ENCODE measurements around the gene CT83. TPM values are rescaled to one million over a fixed set of nuclear protein-coding genes. Genes with fewer than 3 reads are reported as not detected.

Gene CT83
- total and polyA plus RNA-seq, 2 of the 4 experiments (the other 2 are of a cell fraction), result not detected

DNA sequence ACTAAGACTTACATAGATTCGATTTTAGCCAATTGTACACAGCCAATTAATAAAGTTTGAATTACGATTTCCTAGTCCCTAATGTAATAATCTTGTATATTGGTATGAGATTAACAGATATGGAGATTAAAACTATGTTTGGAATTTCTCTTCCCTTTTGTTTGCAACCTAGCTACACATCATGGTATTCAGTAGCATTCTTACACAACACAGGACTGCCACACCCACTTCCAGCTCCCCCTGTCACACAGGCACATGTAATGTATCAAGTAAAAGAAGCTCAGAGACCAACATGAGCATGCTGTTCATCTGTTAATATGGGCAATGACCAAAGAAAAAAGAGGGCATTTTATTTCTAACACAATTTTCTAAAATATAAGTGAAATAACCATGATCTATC is 13.6 kb downstream of the CT83 start:
- ChIA-PET POLR2A (ENCODE audit: unreplicated experiment) (no interaction called here), CTCF (no interaction called here)
- Histone ChIP-seq H3K36me3 (ENCODE audit: control insufficient read depth, insufficient read depth, low read length) (no peaks in the 10 kb centered on the region), H3K4me3 (ENCODE audit: insufficient read depth, low read depth, low read length) (no peak overlapping the region), H3K56ac (ENCODE audit: extremely low read depth, insufficient read depth, low read length) (no peak overlapping the region), H4K5ac (ENCODE audit: low read depth, low read length) (no peak overlapping the region), H4K8ac (ENCODE audit: low read depth in 2 of 2, low read length in 2 of 2) (no peak overlapping the region), H2AK9ac (replicated peaks; ENCODE audit: low read depth, low read length, poor library complexity) (no peak overlapping the region), H3K4ac (ENCODE audit: low read depth, low read length) (no peak overlapping the region), H3K27me3 (ENCODE audit: control insufficient read depth, insufficient read depth, low read length) (no peaks in the 10 kb centered on the region), H2AK5ac (ENCODE audit: low read depth, low read length) (no peak overlapping the region), H3K14ac (replicated peaks; ENCODE audit: low read depth, low read length) (no peak overlapping the region), H3K79me1 (ENCODE audit: low read depth in 1 of 2, low read length in 2 of 2) (no peaks in the 10 kb centered on the region), H2BK15ac (ENCODE audit: low read depth, low read length) (no peak overlapping the region), H2AFZ (replicated peaks; ENCODE audit: low read length, poor library complexity) (no peak overlapping the region), H3K9ac (ENCODE audit: low read depth, low read length) (no peak overlapping the region), H3K9me1 (ENCODE audit: insufficient read depth, low read length) (no peaks in the 10 kb centered on the region), H2BK20ac (ENCODE audit: low read depth, low read length) (no peak overlapping the region), H4K20me1 (ENCODE audit: insufficient read depth, low read length) (no peaks in the 10 kb centered on the region), H2BK5ac (ENCODE audit: low read depth, low read length, poor library complexity, severe bottlenecking) (no peak overlapping the region), H3K23ac (ENCODE audit: low read depth, low read length) (no peak overlapping the region), H2BK120ac (ENCODE audit: low read depth, low read length) (no peak overlapping the region), H3K9me3 (ENCODE audit: control insufficient read depth, insufficient read depth, low read length) (no peaks in the 10 kb centered on the region), H3K4me1 (ENCODE audit: control insufficient read depth, insufficient read depth, low read length) (no peaks in the 10 kb centered on the region), H4K91ac (ENCODE audit: insufficient read depth, low read depth, low read length) (no peak overlapping the region), H3K18ac (ENCODE audit: low read depth, low read length) (no peak overlapping the region), H3K27ac (ENCODE audit: insufficient read depth, low read length) (no peak overlapping the region), H3K4me2 (ENCODE audit: low read depth, low read length) (no peak overlapping the region)
- ATAC-seq (ENCODE audit: low read depth) (no peak), DNase-seq (no peak)
- intact Hi-C loops (cut with micrococcal nuclease), result no loop called here
- TF ChIP-seq SMC3 (IDR thresholded peaks at IDR 0.05; ENCODE audit: low read depth, low read length) (no peak), RCOR1 (IDR thresholded peaks at IDR 0.05; ENCODE audit: insufficient replicate concordance, low read length) (no peak), RFX5 (IDR thresholded peaks at IDR 0.05; ENCODE audit: low read depth, low read length) (no peak), BHLHE40 (IDR thresholded peaks at IDR 0.05; ENCODE audit: low read depth, low read length) (no peak), MAZ (IDR thresholded peaks at IDR 0.05; ENCODE audit: borderline replicate concordance, low read depth, low read length) (no peak), MXI1 (IDR thresholded peaks at IDR 0.05; ENCODE audit: borderline replicate concordance, low read depth, low read length) (no peak), MAFK (IDR thresholded peaks at IDR 0.05; ENCODE audit: low read depth, low read length) (no peak), CHD1 (IDR thresholded peaks at IDR 0.05; ENCODE audit: low read depth, low read length) (no peak), CTCF (conservative IDR thresholded peaks at IDR 0.05; ENCODE audit: low read depth, low read length) (no peak), USF2 (IDR thresholded peaks at IDR 0.05; ENCODE audit: low read depth, low read length) (no peak), FOS (IDR thresholded peaks at IDR 0.05; ENCODE audit: low read depth, low read length) (no peak), CEBPB (IDR thresholded peaks at IDR 0.05; ENCODE audit: low read depth, low read length) (no peak)
- TF ChIP-seq, protein P1, sequence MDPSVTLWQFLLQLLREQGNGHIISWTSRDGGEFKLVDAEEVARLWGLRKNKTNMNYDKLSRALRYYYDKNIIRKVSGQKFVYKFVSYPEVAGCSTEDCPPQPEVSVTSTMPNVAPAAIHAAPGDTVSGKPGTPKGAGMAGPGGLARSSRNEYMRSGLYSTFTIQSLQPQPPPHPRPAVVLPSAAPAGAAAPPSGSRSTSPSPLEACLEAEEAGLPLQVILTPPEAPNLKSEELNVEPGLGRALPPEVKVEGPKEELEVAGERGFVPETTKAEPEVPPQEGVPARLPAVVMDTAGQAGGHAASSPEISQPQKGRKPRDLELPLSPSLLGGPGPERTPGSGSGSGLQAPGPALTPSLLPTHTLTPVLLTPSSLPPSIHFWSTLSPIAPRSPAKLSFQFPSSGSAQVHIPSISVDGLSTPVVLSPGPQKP (IDR thresholded peaks at IDR 0.05; ENCODE audit: borderline replicate concordance, low read depth, low read length), result no peak
- no CpG with 5 or more reads among the region's 2 CpGs for WGBS, 2 experiments (ENCODE audit: extremely low coverage in 2 of 2, insufficient read length in 1 of 2)
- in situ Hi-C loops (cut with MboI; ENCODE audit: low sequenced_read_pairs), result loop anchor here (5.0 kb wide), 1 partner anchor 228 kb away; no protein-coding TSS in a partner anchor
- no TSS peak for BruUV-seq (replicated peaks)
- dilution Hi-C loops (cut with HindIII; ENCODE audit: low sequenced_read_pairs, unreplicated experiment), result no loop called here
